HuH-7.5 (cell line): ENCODE measurements around the gene SLAIN1.

Experiments
- DNase-seq: peaks from one replicate; pipeline ENCODE4 v3.0.0; 2011; ENCODE audit warnings: low spot score

The SLAIN1 gene

DNA sequence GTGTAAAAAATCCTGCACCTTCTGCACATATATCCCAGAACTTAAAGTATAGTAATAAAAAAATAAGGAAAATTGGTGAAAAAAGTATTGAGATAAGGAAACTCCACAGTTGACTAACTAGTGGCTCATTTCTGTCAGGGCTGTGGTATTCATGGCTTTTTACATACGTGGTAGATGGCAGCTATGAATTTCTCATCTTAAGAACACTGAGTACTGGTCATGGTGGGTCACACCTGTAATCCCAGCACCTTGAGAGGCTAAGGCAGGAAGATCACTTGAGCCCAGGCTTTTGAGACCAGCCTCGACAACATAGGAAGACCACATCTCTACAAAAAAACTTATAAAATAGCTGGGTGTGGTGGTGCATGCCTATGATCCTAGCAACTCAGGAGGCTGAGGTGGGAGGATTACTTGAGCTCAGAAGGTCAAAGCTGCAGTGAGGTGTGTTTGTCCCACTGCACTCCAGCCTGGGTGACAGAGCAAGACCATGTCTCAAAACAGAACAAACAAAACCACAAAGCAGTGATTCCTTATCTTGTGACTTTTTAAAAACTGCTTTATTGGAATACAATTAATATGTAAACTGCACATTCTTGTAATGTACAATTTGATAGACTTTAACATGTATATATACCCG, 16.8 kb downstream of the SLAIN1 start:
- DNase-seq, result no peak

DNA sequence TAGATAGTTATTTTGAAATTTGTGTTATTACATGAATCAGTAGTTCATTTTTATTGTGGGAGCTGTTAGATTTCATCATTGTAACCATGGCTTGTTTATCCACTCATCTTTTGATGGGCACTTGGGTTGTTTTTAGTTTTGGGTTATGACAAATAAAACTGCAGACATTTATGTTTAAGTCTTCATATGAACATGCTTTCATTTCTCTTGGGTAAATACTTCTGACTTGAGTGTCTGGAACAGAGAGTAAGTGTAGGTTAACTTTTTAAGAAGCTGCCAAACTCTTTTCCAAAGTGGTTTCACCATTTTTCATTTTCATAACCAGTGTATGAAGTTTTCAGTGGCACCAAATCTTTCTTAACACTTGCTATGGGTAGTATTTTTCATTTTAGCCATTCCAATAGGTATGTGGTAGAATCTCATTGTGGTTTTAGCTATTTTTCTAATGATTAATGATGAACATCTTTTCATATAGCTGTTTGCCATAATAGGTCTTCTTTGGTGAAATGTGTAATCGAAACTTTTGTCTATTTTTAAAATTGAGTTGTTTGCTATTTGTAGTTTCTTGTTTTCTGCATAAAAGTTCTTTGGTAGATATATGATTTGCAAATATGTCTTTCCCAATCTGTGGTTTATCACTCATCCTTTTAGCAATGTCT, 17.9 kb downstream of the SLAIN1 start:
- no peak for DNase-seq

DNA sequence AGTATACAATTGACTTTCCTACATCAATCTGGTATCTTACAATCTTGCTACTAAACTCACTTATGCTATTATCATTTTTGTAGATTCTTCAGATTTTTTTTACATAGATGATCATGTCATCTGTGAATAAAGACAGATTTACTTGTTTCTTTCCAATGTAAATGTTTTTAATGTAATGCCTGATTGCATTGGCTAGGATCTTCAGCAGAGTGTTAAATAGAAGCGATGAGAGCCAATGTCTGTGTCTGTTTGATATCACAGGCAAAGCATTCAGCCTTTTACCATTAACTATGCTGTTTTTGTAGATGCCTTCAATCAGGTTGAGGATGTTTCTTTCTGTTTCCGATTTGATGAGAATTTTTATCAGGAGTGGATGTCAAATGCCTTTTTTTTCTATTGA, 19.2 kb downstream of the SLAIN1 start:
- no peak for DNase-seq

GRCh38 chr13:77717508-77717907, 20.0 kb downstream of the SLAIN1 start:
- no peak for DNase-seq

DNA sequence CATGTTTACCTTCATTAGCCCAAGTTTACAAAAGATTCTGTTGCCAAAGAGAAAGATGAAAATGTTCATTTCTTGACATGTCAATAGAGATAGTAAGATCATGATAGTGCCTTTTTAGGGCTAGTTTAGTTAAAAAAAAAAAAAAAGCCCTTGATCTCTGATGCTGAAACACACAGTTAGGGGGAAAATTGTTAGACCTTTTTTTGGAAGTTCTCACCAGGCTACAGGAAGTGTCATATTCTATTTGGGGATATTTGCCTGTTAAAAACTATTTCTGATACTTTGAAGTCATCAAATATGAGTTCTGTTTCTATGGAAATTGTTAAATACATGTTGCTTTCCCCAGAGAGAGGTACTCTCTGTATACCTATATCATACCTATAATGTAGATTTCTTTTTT, 21.6 kb downstream of the SLAIN1 start:
- no peak for DNase-seq

DNA sequence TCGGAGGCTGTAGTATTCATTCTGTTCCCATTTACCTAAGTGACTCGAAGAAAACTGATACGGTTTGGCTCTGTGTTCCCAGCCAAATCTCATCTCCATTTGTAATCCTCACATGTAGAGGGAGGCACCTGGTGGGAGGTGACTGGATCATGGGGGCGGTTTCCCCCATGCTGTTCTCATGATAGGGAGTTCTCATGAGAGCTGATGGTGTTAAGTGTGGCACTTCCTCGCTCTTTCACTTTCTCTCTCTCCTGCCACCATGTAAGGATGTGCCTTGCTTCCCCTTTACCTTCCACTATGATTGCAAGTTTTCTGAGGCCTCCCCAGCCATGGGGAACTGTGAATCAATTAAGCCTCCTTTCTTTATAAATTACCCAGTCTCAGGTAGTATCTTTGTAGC, 23.5 kb downstream of the SLAIN1 start:
- no peak for DNase-seq

DNA sequence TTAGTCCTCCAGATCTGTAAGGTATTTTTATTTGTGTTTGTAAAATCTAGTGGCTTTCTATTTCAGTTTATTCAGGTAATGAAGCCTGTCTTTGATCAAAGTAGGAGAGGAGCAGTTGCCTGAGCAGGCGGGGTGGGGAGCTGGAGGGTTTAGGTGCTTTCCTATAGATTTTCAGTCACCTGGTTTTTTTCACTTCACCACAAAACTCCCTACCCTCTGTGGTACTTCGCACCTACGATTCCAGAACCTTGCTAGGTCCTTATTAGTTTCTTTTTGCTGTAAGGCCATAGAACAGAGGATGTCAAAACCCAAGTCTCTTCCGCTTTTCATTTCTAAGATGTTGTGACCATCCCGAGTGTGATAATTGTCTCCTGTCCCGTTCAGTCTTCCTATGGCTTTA, 26.6 kb downstream of the SLAIN1 start:
- no peak for DNase-seq

DNA sequence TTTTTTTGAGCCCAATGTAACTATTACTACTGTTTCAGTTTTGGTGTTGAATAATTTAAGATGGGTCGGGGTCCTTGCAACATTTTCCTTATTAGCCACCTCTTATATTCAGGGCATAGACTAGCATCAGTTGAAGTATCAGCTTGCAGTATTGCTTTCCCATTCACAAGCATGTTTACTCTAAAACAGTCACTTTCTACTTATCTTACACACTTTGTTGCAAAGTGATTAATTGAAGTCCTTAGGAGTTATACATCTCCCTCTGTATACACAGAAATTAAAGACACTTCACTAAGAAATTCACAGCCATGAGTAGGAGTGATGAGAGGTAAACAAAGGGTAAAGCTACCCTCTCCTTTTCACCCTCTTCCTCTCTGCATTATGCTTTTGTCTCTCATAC, 27.6 kb downstream of the SLAIN1 start:
- no peak for DNase-seq

- DNase-seq, result no peak
Measured at GRCh38 chr13:77728265-77729125, 31.0 kb downstream of the SLAIN1 start.

DNA sequence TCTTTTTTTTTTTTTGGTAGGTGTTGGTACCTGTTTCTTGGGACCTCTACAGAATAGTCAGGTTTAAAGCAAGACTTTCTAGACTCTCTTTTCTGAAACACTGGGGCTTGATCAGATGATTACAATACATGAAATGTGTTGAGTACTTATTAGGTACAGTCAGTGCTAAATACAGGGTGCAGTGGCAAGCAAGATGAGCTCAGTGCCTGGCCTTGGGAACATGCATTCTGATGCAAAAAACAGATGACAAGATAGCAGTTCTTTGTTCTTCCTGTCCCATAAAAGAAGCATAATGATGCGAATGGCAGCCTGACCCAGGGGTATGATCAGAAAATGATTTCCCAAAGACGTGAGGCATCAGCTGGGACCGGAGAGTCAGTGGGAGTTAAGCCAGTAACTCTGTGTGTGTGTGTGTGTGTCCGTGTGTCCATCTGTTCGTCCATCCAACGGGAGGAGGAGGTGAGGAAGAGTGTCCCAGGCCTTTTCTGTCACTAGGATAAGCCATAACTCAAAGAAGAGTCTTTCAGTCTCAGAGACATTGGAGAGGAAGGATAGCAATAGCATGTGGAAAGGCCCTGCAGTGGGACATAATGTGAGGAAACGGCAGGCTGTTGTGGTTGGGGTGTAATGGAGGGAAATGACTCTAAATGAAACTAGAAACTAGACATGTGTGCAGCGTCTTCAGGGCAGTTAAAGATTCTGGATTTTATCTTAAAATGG, 32.2 kb downstream of the SLAIN1 start:
- no peak for DNase-seq

DNA sequence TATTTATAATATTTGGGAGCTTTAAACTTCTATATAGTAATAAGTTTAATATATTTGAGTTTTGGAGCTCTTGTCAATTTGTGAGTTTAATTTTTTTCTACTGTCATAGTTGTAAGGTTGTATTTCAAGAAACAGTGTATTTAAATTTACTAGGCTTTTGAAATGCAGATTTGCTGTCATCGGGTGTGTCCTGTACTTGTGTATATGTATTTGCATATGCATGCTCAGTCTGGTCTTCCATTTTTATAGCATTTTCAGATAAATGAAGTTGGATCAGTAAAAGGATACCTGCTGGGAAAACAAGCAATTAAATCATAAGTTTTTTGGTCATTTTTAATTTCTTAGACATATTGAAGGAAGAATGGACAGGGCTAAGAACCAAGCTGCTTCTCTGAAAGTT, 33.1 kb downstream of the SLAIN1 start:
- no peak for DNase-seq

- no peak for DNase-seq
Measured at GRCh38 chr13:77732287-77732686, 34.8 kb downstream of the SLAIN1 start.

DNA sequence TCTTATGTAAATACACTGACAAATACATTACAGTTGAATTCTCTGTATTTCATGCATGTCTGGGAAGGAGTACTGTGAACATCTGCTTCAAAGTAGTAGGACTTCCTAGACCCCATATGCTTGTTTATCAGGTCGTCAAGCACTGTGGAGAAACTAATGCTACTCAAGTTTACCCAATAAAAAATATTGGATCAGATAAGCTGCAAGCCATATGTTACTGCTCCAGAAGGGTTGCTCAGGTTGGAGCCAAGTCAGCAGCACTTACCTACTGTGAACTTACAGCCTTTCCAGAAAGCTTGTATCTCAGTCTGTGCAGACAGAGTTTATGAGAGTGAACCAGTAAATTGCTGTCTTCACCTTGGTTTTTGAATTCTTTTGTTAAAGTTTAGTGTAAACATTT, 36.2 kb downstream of the SLAIN1 start:
- no peak for DNase-seq

DNA sequence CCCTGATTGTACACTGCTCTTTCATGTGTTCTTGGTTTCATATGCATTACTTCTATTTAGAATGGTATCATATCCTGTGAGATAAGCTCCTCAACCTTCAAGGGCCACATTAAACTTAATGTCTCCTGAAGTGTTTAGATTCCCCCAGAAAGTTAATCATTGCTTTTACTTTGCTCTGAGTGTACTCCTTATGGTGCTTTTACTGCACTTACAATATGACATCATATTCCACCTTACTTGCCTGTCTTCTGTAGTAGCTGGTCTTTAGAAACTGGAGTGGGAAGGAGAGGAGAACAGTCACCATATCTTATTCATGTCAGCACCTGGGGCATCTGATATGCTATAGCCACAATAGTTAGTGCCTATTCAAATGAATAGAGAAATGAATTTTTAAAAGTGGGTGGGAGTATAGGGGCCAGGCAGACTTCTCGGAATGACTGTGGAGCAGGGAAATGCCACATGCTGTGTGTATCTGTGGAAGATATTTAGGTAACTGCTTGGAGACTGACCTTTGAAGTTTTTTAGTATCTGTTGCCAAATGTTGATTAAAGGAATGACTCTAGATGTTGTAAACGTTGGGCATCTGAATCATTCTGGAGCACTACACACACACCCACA, 40.2 kb downstream of the SLAIN1 start:
- no peak for DNase-seq

GRCh38 chr13:77740097-77740735, 42.7 kb downstream of the SLAIN1 start:
- DNase-seq, result no peak

DNA sequence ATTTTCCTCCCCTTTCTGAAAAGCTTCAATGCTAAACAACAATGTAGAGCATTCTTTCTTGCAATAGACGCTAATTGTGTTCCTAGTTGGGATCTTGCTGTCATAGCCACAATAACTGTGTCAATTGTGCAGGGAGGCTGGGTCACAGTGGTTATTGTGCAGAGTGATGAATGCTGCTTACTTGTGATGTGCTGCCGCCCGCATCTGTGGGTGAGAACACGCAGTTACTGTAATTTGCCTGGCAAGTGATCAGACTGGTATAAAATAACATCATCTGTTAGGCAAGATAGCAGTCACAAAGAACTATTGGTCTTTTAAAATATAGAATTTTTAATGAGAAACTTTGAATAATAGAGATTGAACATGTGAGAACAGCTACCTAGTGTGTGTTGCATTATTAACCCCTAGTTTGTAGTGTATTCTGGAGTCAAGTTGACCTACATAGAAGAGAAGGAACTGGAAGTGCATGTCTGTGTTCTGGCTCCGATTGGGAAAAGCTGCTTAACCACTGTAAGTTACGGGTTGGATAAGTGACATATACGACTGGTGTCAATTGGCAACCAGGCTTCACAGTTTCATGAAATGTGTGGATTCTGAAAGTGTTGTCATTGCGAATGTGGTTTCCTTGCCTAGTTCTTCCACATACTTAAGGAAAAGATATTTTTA, 43.6 kb downstream of the SLAIN1 start:
- no peak for DNase-seq

GRCh38 chr13:77741597-77741972, 44.1 kb downstream of the SLAIN1 start:
- DNase-seq, result no peak

- no peak for DNase-seq
Measured at GRCh38 chr13:77742801-77743200, 45.3 kb downstream of the SLAIN1 start.

DNA sequence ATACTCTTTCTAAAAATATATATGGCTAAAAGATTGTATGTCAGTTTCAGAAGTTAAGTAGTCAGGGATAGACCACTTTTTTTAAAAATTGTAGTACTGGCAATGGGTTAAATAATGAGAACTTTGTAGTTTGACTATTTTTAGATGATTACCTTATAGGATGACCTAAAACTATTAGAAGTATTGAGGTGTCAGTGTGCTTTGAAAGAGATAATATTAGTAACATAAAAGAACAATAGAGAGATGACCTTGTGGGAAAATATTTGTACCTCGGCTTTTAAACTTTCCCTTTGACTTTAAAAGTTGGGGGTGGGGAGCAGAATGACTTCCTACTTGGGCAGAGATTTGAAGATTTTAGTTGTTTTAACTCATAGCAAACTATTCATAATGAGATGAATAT, 48.3 kb downstream of the SLAIN1 start:
- no peak for DNase-seq

GRCh38 chr13:77749344-77749880, 51.9 kb downstream of the SLAIN1 start:
- no peak for DNase-seq
